IMR-90 (cell line): ENCODE measurements around the gene TRIM37. TPM values are rescaled to one million over a fixed set of nuclear protein-coding genes. Genes with fewer than 3 reads are reported as not detected.

Experiments
- ATAC-seq: fragments of 200-7000 bp; cut with Tn5 transposase; 2 replicates; pipeline ENCODE4 v1.9.1; 2020; ENCODE audit warnings: low read depth, mild to moderate bottlenecking, moderate library complexity
- BruUV-seq: library from RNA; stranded (reverse); fragments of 400-500 nt; replicated peaks from 2 replicates; lab custom pipeline; 2021; lab: Mats Ljungman, UMichigan
- CTCF ChIA-PET: fragments of 300-600 bp; formaldehyde crosslinking; extraction: SDS; loops from one replicate; lab custom pipeline; 2021; ENCODE audit warnings: antibody characterized with exemption; lab: Yijun Ruan, JAX
- POLR2A ChIA-PET: fragments of 300-600 bp; sonication (Branson Sonifier 250); formaldehyde crosslinking; loops from one replicate; lab custom pipeline; 2022; ENCODE audit warnings: antibody characterized with exemption; ENCODE audit not compliant: unreplicated experiment; lab: Charles Lee
- DNase-seq: peaks from one replicate; pipeline ENCODE4 v3.0.0; 2013
- H2AFZ ChIP-seq: replicated peaks from 2 replicates; pipeline ENCODE3; 2013; ENCODE audit warnings: low read length, mild to moderate bottlenecking; ENCODE audit not compliant: poor library complexity
- H2AK5ac ChIP-seq: 2 replicates; pipeline ENCODE4 v1.6.1; 2013; ENCODE audit warnings: low read depth, low read length, inconsistent platforms
- H2AK9ac ChIP-seq: replicated peaks from 2 replicates; pipeline ENCODE3; 2013; ENCODE audit warnings: mild to moderate bottlenecking, low read depth, low read length, moderate library complexity; ENCODE audit not compliant: poor library complexity
- H2BK120ac ChIP-seq: 2 replicates; pipeline ENCODE4 v1.6.1; 2013; ENCODE audit warnings: low read depth, low read length, inconsistent platforms
- H2BK15ac ChIP-seq: 3 replicates; pipeline ENCODE4 v1.6.1; 2013; ENCODE audit warnings: low read depth, low read length, inconsistent platforms
- H2BK20ac ChIP-seq: 2 replicates; pipeline ENCODE4 v1.6.1; 2013; ENCODE audit warnings: low read depth, mild to moderate bottlenecking, inconsistent platforms, low read length, moderate library complexity
- H2BK5ac ChIP-seq: 2 replicates; pipeline ENCODE4 v1.6.1; 2013; ENCODE audit warnings: mild to moderate bottlenecking, low read depth, low read length, inconsistent platforms; ENCODE audit not compliant: poor library complexity, severe bottlenecking
- H3K14ac ChIP-seq: replicated peaks from 2 replicates; pipeline ENCODE4 v1.6.1; 2013; ENCODE audit warnings: low read depth, low read length, inconsistent platforms
- H3K18ac ChIP-seq: 2 replicates; pipeline ENCODE4 v1.6.1; 2013; ENCODE audit warnings: low read depth, low read length, control low read depth
- H3K23ac ChIP-seq: 2 replicates; pipeline ENCODE4 v1.6.1; 2013; ENCODE audit warnings: low read depth, low read length, inconsistent platforms
- H3K27ac ChIP-seq: 2 replicates; pipeline ENCODE4 v1.5.1; 2013; ENCODE audit warnings: mild to moderate bottlenecking, control low read depth, low read length; ENCODE audit not compliant: insufficient read depth
- H3K27me3 ChIP-seq: 2 replicates; pipeline ENCODE4 v1.6.1; 2013; ENCODE audit warnings: low read length; ENCODE audit not compliant: control insufficient read depth, insufficient read depth
- H3K36me3 ChIP-seq: 2 replicates; pipeline ENCODE4 v1.6.1; 2013; ENCODE audit warnings: low read length, mixed read lengths; ENCODE audit not compliant: control insufficient read depth, insufficient read depth
- H3K4ac ChIP-seq: 2 replicates; pipeline ENCODE4 v1.6.1; 2013; ENCODE audit warnings: low read depth, low read length, inconsistent platforms
- H3K4me1 ChIP-seq: 2 replicates; pipeline ENCODE4 v1.6.1; 2013; ENCODE audit warnings: low read length, mixed read lengths; ENCODE audit not compliant: control insufficient read depth, insufficient read depth
- H3K4me2 ChIP-seq: 2 replicates; pipeline ENCODE4 v1.6.1; 2013; ENCODE audit warnings: low read depth, mild to moderate bottlenecking, control low read depth, low read length, moderate library complexity
- H3K4me3 ChIP-seq: 2 replicates; pipeline ENCODE4 v1.5.1; 2013; ENCODE audit warnings: low read depth, mild to moderate bottlenecking, control low read depth, low read length, moderate library complexity; ENCODE audit not compliant: insufficient read depth
- H3K56ac ChIP-seq: 2 replicates; pipeline ENCODE4 v1.6.1; 2013; ENCODE audit warnings: low read length, inconsistent platforms; ENCODE audit not compliant: insufficient read depth; ENCODE audit errors: extremely low read depth
- H3K79me1 ChIP-seq, 2 experiments: 2 replicates each; pipeline ENCODE4 v1.6.1; 2013; ENCODE audit warnings: low read length in 2 of 2, inconsistent platforms in 1 of 2, low read depth in 1 of 2
- H3K9ac ChIP-seq: 2 replicates; pipeline ENCODE4 v1.6.1; 2013; ENCODE audit warnings: low read depth, low read length, control low read depth
- H3K9me1 ChIP-seq: 2 replicates; pipeline ENCODE4 v1.6.1; 2013; ENCODE audit warnings: low read length, inconsistent platforms; ENCODE audit not compliant: insufficient read depth
- H3K9me3 ChIP-seq: 2 replicates; pipeline ENCODE4 v1.6.1; 2013; ENCODE audit warnings: low read length; ENCODE audit not compliant: control insufficient read depth, insufficient read depth
- H4K20me1 ChIP-seq: 2 replicates; pipeline ENCODE4 v1.6.1; 2013; ENCODE audit warnings: low read length, inconsistent platforms; ENCODE audit not compliant: insufficient read depth
- H4K5ac ChIP-seq: 2 replicates; pipeline ENCODE4 v1.6.1; 2013; ENCODE audit warnings: mild to moderate bottlenecking, low read depth, low read length, control low read depth
- H4K8ac ChIP-seq, 2 experiments: 2 replicates each; pipeline ENCODE4 v1.6.1; 2013; ENCODE audit warnings: low read depth in 2 of 2, low read length in 2 of 2, control low read depth in 1 of 2, inconsistent platforms in 1 of 2
- H4K91ac ChIP-seq: 2 replicates; pipeline ENCODE4 v1.6.1; 2013; ENCODE audit warnings: low read depth, low read length, inconsistent platforms; ENCODE audit not compliant: insufficient read depth
- BHLHE40 ChIP-seq: fragments of 150-350 bp; IDR thresholded peaks from 2 replicates; pipeline ENCODE4 v1.6.1; 2016; ENCODE audit warnings: mild to moderate bottlenecking, low read depth, low read length
- CEBPB ChIP-seq: IDR thresholded peaks from 2 replicates; pipeline ENCODE4 v1.6.1; 2012; ENCODE audit warnings: low read depth, low read length, improper control_type of control experiment
- FOS ChIP-seq: fragments of 150-350 bp; IDR thresholded peaks from 2 replicates; pipeline ENCODE4 v1.6.1; 2016; ENCODE audit warnings: low read depth, low read length
- MAZ ChIP-seq: IDR thresholded peaks from 2 replicates; pipeline ENCODE4 v1.6.1; 2012; ENCODE audit warnings: low read depth, mild to moderate bottlenecking, low read length, improper control_type of control experiment, moderate library complexity, borderline replicate concordance
- MXI1 ChIP-seq: IDR thresholded peaks from 2 replicates; pipeline ENCODE4 v1.6.1; 2012; ENCODE audit warnings: low read depth, mild to moderate bottlenecking, low read length, moderate library complexity, borderline replicate concordance
- NFE2L2 ChIP-seq: fragments of 150-350 bp; IDR thresholded peaks from 2 replicates; pipeline ENCODE4 v1.6.1; 2016; ENCODE audit warnings: low read depth, mild to moderate bottlenecking, low read length
- RAD21 ChIP-seq: IDR thresholded peaks from 2 replicates; pipeline ENCODE4 v1.6.1; 2012; ENCODE audit warnings: low read length, improper control_type of control experiment
- RCOR1 ChIP-seq: IDR thresholded peaks from 2 replicates; pipeline ENCODE4 v1.6.1; 2012; ENCODE audit warnings: mild to moderate bottlenecking, low read length, improper control_type of control experiment; ENCODE audit not compliant: insufficient replicate concordance
- RFX5 ChIP-seq: IDR thresholded peaks from 2 replicates; pipeline ENCODE4 v1.8.0; 2012; ENCODE audit warnings: low read depth, mild to moderate bottlenecking, low read length, moderate library complexity
- SMC3 ChIP-seq: fragments of 150-350 bp; IDR thresholded peaks from 2 replicates; pipeline ENCODE4 v1.6.1; 2016; ENCODE audit warnings: low read depth, mild to moderate bottlenecking, antibody characterized with exemption, low read length, moderate library complexity
- WGBS, 2 experiments: methylation state at CpG; one replicate each; pipeline versions ENCODE4 v1.1.5 to v1.1.7; 2013; ENCODE audit warnings: missing lambda C conversion rate in 2 of 2; ENCODE audit not compliant: insufficient read length in 1 of 2; ENCODE audit errors: extremely low coverage in 2 of 2; 5-methylcytosine and 5-hydroxymethylcytosine counted together
- dilution Hi-C: fragments of 300-500 bp; cut with HindIII; formaldehyde crosslinking; loops from one replicate; pipeline ENCODE4 v1.14.3; 2018; ENCODE audit warnings: low sequenced_read_pairs; ENCODE audit not compliant: unreplicated experiment
- in situ Hi-C: fragments of 300-500 bp; cut with MboI; formaldehyde crosslinking; loops from 3 replicates; pipeline ENCODE4 v1.14.3; 2019; ENCODE audit warnings: low sequenced_read_pairs, inconsistent platforms, mixed read lengths
- intact Hi-C: fragments of 100-400 bp; cut with micrococcal nuclease; formaldehyde crosslinking; loops from 2 replicates; pipeline ENCODE4 v1.10.0; 2022
- polyA plus RNA-seq, 3 experiments: library from polyadenylated mRNA; depleted of rRNA; stranded (reverse); fragments of >200 nt; gene quantifications; 2 replicates each; pipeline ENCODE4 v1.2.3, GENCODE V29; 2012; ENCODE audit warnings: low replicate concordance in 1 of 3
- total RNA-seq: library from RNA; depleted of rRNA; stranded (reverse); fragments of >200 nt; gene quantifications from 2 replicates; pipeline ENCODE4 v1.2.3, GENCODE V29; 2012
- TF ChIP-seq, protein P1 (sequence below): fragments of 150-350 bp; IDR thresholded peaks from 2 replicates; pipeline ENCODE4 v1.6.1; 2017; ENCODE audit warnings: mild to moderate bottlenecking, antibody characterized with exemption, low read length, low read depth
- TF ChIP-seq, protein P2 (sequence below): fragments of 150-350 bp; IDR thresholded peaks from 2 replicates; pipeline ENCODE4 v1.6.1; 2016; ENCODE audit warnings: low read depth, mild to moderate bottlenecking, low read length, moderate library complexity, borderline replicate concordance
- TF ChIP-seq, protein P3 (sequence below): conservative IDR thresholded peaks from 2 replicates; pipeline ENCODE4 v1.5.1; 2012; ENCODE audit warnings: mild to moderate bottlenecking, low read depth, low read length, improper control_type of control experiment

Gene TRIM37
- total and polyA plus RNA-seq, 2 of the 4 experiments (the other 2 are of a cell fraction), result 12.1 to 24.9 TPM

DNA sequence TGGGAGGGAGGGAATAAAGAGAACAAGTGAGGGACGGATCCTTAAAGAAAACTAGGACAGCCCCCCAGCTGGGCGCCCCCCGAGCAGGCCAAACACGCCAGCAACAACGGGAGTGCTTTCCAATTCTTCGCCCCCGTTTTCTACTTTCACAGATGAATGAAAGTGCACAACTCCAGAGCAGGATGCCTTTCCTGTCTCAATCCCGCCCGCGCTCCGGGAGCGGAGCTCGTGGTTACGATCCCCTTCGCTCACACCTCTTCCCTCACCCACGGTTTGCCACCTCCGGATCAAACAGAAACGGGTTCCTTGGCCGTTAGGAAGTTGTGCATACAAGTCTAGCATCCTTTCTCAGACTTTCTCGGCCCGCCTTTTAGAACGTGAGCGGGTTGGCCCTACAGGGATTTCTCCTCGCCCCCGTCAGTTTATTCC, 47.6 kb upstream of the TRIM37 start:
- TF ChIP-seq, protein P1, sequence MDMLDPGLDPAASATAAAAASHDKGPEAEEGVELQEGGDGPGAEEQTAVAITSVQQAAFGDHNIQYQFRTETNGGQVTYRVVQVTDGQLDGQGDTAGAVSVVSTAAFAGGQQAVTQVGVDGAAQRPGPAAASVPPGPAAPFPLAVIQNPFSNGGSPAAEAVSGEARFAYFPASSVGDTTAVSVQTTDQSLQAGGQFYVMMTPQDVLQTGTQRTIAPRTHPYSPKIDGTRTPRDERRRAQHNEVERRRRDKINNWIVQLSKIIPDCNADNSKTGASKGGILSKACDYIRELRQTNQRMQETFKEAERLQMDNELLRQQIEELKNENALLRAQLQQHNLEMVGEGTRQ, result no peak
- TF ChIP-seq CEBPB, result no peak
- no peak for TF ChIP-seq BHLHE40
- no peak for TF ChIP-seq NFE2L2
- TF ChIP-seq RAD21, result no peak
- TF ChIP-seq, protein P2, sequence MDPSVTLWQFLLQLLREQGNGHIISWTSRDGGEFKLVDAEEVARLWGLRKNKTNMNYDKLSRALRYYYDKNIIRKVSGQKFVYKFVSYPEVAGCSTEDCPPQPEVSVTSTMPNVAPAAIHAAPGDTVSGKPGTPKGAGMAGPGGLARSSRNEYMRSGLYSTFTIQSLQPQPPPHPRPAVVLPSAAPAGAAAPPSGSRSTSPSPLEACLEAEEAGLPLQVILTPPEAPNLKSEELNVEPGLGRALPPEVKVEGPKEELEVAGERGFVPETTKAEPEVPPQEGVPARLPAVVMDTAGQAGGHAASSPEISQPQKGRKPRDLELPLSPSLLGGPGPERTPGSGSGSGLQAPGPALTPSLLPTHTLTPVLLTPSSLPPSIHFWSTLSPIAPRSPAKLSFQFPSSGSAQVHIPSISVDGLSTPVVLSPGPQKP, result no peak
- TF ChIP-seq RFX5, result no peak
- no peak for TF ChIP-seq RCOR1
- no peak for TF ChIP-seq FOS
- TF ChIP-seq, protein P3, sequence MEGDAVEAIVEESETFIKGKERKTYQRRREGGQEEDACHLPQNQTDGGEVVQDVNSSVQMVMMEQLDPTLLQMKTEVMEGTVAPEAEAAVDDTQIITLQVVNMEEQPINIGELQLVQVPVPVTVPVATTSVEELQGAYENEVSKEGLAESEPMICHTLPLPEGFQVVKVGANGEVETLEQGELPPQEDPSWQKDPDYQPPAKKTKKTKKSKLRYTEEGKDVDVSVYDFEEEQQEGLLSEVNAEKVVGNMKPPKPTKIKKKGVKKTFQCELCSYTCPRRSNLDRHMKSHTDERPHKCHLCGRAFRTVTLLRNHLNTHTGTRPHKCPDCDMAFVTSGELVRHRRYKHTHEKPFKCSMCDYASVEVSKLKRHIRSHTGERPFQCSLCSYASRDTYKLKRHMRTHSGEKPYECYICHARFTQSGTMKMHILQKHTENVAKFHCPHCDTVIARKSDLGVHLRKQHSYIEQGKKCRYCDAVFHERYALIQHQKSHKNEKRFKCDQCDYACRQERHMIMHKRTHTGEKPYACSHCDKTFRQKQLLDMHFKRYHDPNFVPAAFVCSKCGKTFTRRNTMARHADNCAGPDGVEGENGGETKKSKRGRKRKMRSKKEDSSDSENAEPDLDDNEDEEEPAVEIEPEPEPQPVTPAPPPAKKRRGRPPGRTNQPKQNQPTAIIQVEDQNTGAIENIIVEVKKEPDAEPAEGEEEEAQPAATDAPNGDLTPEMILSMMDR, result no peak
- no peak; the same call in 1 of the 2 replicates for TF ChIP-seq MXI1
- no peak for TF ChIP-seq SMC3
- TF ChIP-seq MAZ, result no peak
- Histone ChIP-seq H2AK9ac (peak overlapping the region; percentile 99), H3K9me3 (no peaks in the 10 kb centered on the region), H2BK20ac (no peak overlapping the region), H4K8ac (peak overlapping the region; percentile 85 to 99), H4K20me1 (peaks cover 11% of the 10 kb centered on the region), H3K36me3 (peaks cover 1% of the 10 kb centered on the region; the same call in 1 of the 2 replicates), H3K9me1 (peaks cover 7% of the 10 kb centered on the region), H3K9ac (peak overlapping the region; percentile 92), H2BK5ac (peak overlapping the region; percentile 95), H3K4ac (peak overlapping the region; percentile 96), H3K4me1 (peaks cover 3% of the 10 kb centered on the region), H4K91ac (peak overlapping the region; percentile 98), H2AFZ (peak overlapping the region; percentile 94), H3K18ac (peak overlapping the region; percentile 59), H3K27ac (peak overlapping the region; percentile 89), H2AK5ac (peak overlapping the region; percentile 96), H3K56ac (peak overlapping the region; percentile 99), H3K4me3 (peak overlapping the region; percentile 73), H2BK15ac (peak overlapping the region; percentile 95; the same call in 2 of the 3 replicates), H3K14ac (peak overlapping the region; percentile 93), H3K23ac (peak overlapping the region; percentile 100), H2BK120ac (peak overlapping the region; percentile 73), H3K27me3 (no peaks in the 10 kb centered on the region), H4K5ac (no peak overlapping the region), H3K4me2 (peak overlapping the region; percentile 62), H3K79me1 (peaks cover 0 to 29% of the 10 kb centered on the region in 2 experiments; a peak in 3 of 4 replicates)
- no peak; the same call in 1 of the 2 replicates for ATAC-seq
- in situ Hi-C loops (no loop called here), dilution Hi-C loops (no loop called here), intact Hi-C loops (loop anchor here (1.0 to 10.0 kb wide), 2 partner anchors 116 to 520 kb away; no protein-coding TSS in a partner anchor)
- ChIA-PET CTCF (no interaction called here), POLR2A (no interaction called here)
- DNase-seq, result peak; percentile 39
- BruUV-seq, result no TSS peak
- WGBS, 2 experiments, result 1% methylated on average over 17 of the region's 25 CpGs; no CpG with 5 or more reads in 1 of the 2 experiments
